Hepatocyte (in vitro differentiated cells): ENCODE data around the gene NUBPL. TPM values are rescaled to one million over a fixed set of nuclear protein-coding genes. Genes with fewer than 3 reads are reported as not detected.

ENCODE experiments used
- DNase-seq: peaks from one replicate; pipeline ENCODE4 v3.0.0-alpha.2; 2016; ENCODE audit warnings: low spot score
- H2AFZ ChIP-seq: fragments of 200-600 bp; sonication (generic); 2 replicates; pipeline ENCODE4 v1.6.0; 2016; ENCODE audit warnings: antibody characterized with exemption, mild to moderate bottlenecking
- H3K27ac ChIP-seq: fragments of 200-600 bp; sonication (generic); 2 replicates; pipeline ENCODE4 v1.5.1; 2016; ENCODE audit warnings: mild to moderate bottlenecking
- H3K27me3 ChIP-seq: fragments of 200-600 bp; sonication (generic); 2 replicates; pipeline ENCODE4 v1.6.1; 2016
- H3K36me3 ChIP-seq: fragments of 200-600 bp; sonication (generic); replicated peaks from 2 replicates; pipeline ENCODE4 v1.5.1; 2016; ENCODE audit warnings: low read depth; ENCODE audit not compliant: insufficient read depth
- H3K4me1 ChIP-seq: fragments of 200-600 bp; sonication (generic); 2 replicates; pipeline ENCODE4 v1.5.1; 2016; ENCODE audit warnings: mild to moderate bottlenecking, moderate library complexity; ENCODE audit not compliant: insufficient read depth
- H3K4me2 ChIP-seq: fragments of 200-600 bp; sonication (generic); 2 replicates; pipeline ENCODE4 v1.6.0; 2016
- H3K4me3 ChIP-seq: fragments of 200-600 bp; sonication (generic); 2 replicates; pipeline ENCODE4 v1.5.1; 2016; ENCODE audit warnings: mild to moderate bottlenecking
- H3K79me2 ChIP-seq: fragments of 200-600 bp; sonication (generic); 2 replicates; pipeline ENCODE4 v1.6.0; 2017; ENCODE audit warnings: mild to moderate bottlenecking
- H3K9me2 ChIP-seq: fragments of 200-600 bp; sonication (generic); replicated peaks from 2 replicates; pipeline ENCODE4 v1.6.0; 2017; ENCODE audit warnings: mild to moderate bottlenecking; ENCODE audit not compliant: insufficient read depth
- H3K9me3 ChIP-seq: fragments of 200-600 bp; sonication (generic); 2 replicates; pipeline ENCODE4 v1.5.1; 2016; ENCODE audit warnings: low read depth, mild to moderate bottlenecking
- H4K20me1 ChIP-seq: fragments of 200-600 bp; sonication (generic); 2 replicates; pipeline ENCODE4 v1.6.0; 2016; ENCODE audit warnings: mild to moderate bottlenecking; ENCODE audit not compliant: insufficient read depth, poor library complexity, severe bottlenecking
- CTCF ChIP-seq: fragments of 200-600 bp; sonication (generic); IDR thresholded peaks from 2 replicates; pipeline ENCODE4 v1.5.1; 2016; ENCODE audit warnings: antibody characterized with exemption, mild to moderate bottlenecking; ENCODE audit not compliant: poor library complexity
- EZH2 ChIP-seq: fragments of 200-600 bp; sonication (generic); IDR thresholded peaks from 2 replicates; pipeline ENCODE4 v1.6.1; 2016; ENCODE audit warnings: antibody characterized with exemption, mild to moderate bottlenecking, borderline replicate concordance
- EZH2phosphoT487 ChIP-seq: fragments of 200-600 bp; sonication (generic); IDR thresholded peaks from one replicate; pipeline ENCODE4 v1.6.1; 2018; ENCODE audit warnings: antibody characterized with exemption, mild to moderate bottlenecking, low read depth, moderate library complexity; ENCODE audit not compliant: unreplicated experiment, severe bottlenecking
- WGBS: methylation state at CpG from one replicate; pipeline ENCODE4 v1.1.6; 2016; ENCODE audit warnings: low lambda C conversion rate; ENCODE audit errors: missing lambda C conversion rate; 5-methylcytosine and 5-hydroxymethylcytosine counted together
- polyA plus RNA-seq: library from polyadenylated mRNA; unstranded; fragments of >200 nt; fragmentation: Nextera tagmentation; extraction: Ambion mirVana; gene quantifications from 2 replicates; pipeline ENCODE4 v1.2.1, GENCODE V29; 2016
- total RNA-seq: library from RNA; depleted of rRNA; stranded (reverse); fragments of >200 nt; gene quantifications from 2 replicates; pipeline ENCODE4 v1.2.3, GENCODE V29; 2014

NUBPL gene
- total and polyA plus RNA-seq, 2 experiments from 2014 or later, result 7.4 to 14.8 TPM

GRCh38 chr14:31660728-31661127 lies 99.5 kb downstream of the NUBPL start:
- DNase-seq, result no peak
- H3K79me2 ChIP-seq, result no peaks in the 10 kb centered on the region
- H3K36me3 ChIP-seq, result no peaks in the 10 kb centered on the region
- H4K20me1 ChIP-seq, result no peaks in the 10 kb centered on the region
- no peak overlapping the region for H3K27ac ChIP-seq
- no peaks in the 10 kb centered on the region for H3K9me3 ChIP-seq
- H3K9me2 ChIP-seq, result no peaks in the 10 kb centered on the region
- no peaks in the 10 kb centered on the region for H3K27me3 ChIP-seq
- H3K4me3 ChIP-seq, result no peak overlapping the region
- no peak overlapping the region for H3K4me2 ChIP-seq
- no peaks in the 10 kb centered on the region for H3K4me1 ChIP-seq
- WGBS, result 92% methylated on average over 1 of the region's 1 CpG
- TF ChIP-seq EZH2phosphoT487 (no peak), CTCF (no peak), EZH2 (no peak)
- H2AFZ ChIP-seq, result no peak overlapping the region

GRCh38 chr14:31668348-31668747 lies 107.1 kb downstream of the NUBPL start:
- Histone ChIP-seq H3K4me3 (no peak overlapping the region), H3K27ac (no peak overlapping the region), H3K4me1 (no peaks in the 10 kb centered on the region), H2AFZ (no peak overlapping the region), H3K27me3 (no peaks in the 10 kb centered on the region), H4K20me1 (no peaks in the 10 kb centered on the region), H3K9me3 (no peaks in the 10 kb centered on the region), H3K4me2 (no peak overlapping the region), H3K9me2 (no peaks in the 10 kb centered on the region), H3K79me2 (no peaks in the 10 kb centered on the region), H3K36me3 (no peaks in the 10 kb centered on the region)
- 97% methylated on average over 8 of the region's 8 CpGs for WGBS
- no peak for TF ChIP-seq EZH2phosphoT487
- TF ChIP-seq CTCF, result no peak
- no peak for TF ChIP-seq EZH2
- no peak for DNase-seq

DNA sequence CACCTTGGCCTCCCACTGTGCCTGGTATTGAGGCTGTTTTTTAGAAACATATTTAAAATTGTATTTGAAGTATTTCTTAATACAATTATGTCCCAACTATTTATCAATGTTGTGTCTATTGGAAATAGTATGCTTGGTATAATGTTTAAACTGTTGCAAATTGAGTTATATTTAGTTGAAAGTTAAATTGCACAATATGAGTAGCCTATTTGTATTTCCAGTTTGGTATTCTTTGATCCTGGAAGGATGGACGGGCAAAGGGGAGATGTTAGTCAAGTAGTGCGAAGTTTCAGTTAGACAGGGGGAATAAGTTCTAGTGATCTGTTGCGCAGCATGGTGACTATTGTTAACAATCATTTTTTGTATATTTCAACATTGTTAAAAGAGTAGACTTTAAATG lies 111.5 kb downstream of the NUBPL start:
- Histone ChIP-seq H2AFZ (no peak overlapping the region), H3K27me3 (no peaks in the 10 kb centered on the region), H3K79me2 (no peaks in the 10 kb centered on the region), H3K4me3 (no peak overlapping the region), H3K36me3 (no peaks in the 10 kb centered on the region), H3K4me2 (no peak overlapping the region), H3K4me1 (no peaks in the 10 kb centered on the region), H3K9me2 (no peaks in the 10 kb centered on the region), H3K9me3 (no peaks in the 10 kb centered on the region), H4K20me1 (no peaks in the 10 kb centered on the region), H3K27ac (no peak overlapping the region)
- DNase-seq, result no peak
- WGBS, result 97% methylated on average over 3 of the region's 3 CpGs
- TF ChIP-seq CTCF, result no peak
- TF ChIP-seq EZH2, result no peak
- TF ChIP-seq EZH2phosphoT487, result no peak

DNA sequence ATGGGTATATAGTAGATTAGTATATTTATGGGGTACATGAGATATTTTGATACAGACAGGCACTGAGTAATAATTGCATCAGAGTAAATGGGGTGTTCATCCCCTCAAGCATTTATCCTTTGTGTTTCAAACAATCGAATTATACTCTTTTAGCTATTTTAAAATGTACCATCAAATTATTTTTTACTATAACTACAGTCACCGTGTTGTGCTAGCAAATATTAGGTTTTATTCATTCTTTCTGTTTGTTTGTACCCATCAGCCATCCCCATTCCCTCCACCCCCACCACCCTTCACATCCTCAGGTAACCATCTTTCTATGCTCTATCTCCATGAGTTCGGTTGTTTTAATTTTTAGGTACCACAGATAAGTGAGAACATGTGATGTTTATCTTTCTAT lies 115.8 kb downstream of the NUBPL start:
- Histone ChIP-seq H3K9me2 (no peaks in the 10 kb centered on the region), H3K27me3 (no peaks in the 10 kb centered on the region), H3K4me3 (no peak overlapping the region), H4K20me1 (no peaks in the 10 kb centered on the region), H3K36me3 (no peaks in the 10 kb centered on the region), H2AFZ (no peak overlapping the region), H3K27ac (no peak overlapping the region), H3K79me2 (no peaks in the 10 kb centered on the region), H3K4me1 (no peaks in the 10 kb centered on the region), H3K9me3 (no peaks in the 10 kb centered on the region), H3K4me2 (no peak overlapping the region)
- WGBS, result 60% methylated on average over 3 of the region's 3 CpGs
- TF ChIP-seq EZH2phosphoT487 (no peak), CTCF (no peak), EZH2 (no peak)
- no peak for DNase-seq
